Eye (tissue), 1 donor: ENCODE data around the gene ODAD4.

Experiments used
- DNase-seq: peaks from one replicate; pipeline ENCODE4 v3.0.0-alpha.2; 2015

The ODAD4 gene

GRCh38 chr17:41942626-41943373 is 12.4 kb downstream of the ODAD4 start:
- no peak for DNase-seq

GRCh38 chr17:41943492-41943891 is 13.1 kb downstream of the ODAD4 start:
- no peak for DNase-seq

GRCh38 chr17:41944943-41945342 is 14.5 kb downstream of the ODAD4 start:
- no peak for DNase-seq

- no peak for DNase-seq
Measured at GRCh38 chr17:41948762-41949460, 18.5 kb downstream of the ODAD4 start.

- no peak for DNase-seq
Measured at GRCh38 chr17:41956522-41956921, 26.1 kb downstream of the ODAD4 start.

- no peak for DNase-seq
Measured at GRCh38 chr17:41957031-41957868, 26.8 kb downstream of the ODAD4 start.

- DNase-seq, result no peak
Measured at GRCh38 chr17:41957869-41958439, 27.5 kb downstream of the ODAD4 start.

GRCh38 chr17:41959030-41959335 is 28.6 kb downstream of the ODAD4 start:
- DNase-seq, result no peak

GRCh38 chr17:41959336-41960095 is 29.1 kb downstream of the ODAD4 start:
- peak; percentile 58 for DNase-seq

- DNase-seq, result no peak
Measured at GRCh38 chr17:41962111-41962510, 31.7 kb downstream of the ODAD4 start.

GRCh38 chr17:41962768-41963434 is 32.5 kb downstream of the ODAD4 start:
- DNase-seq, result peak; percentile 94

GRCh38 chr17:41965694-41966462 is 35.5 kb downstream of the ODAD4 start:
- DNase-seq, result peak; percentile 66

GRCh38 chr17:41966463-41967140 is 36.2 kb downstream of the ODAD4 start, which contains the start of gene CNP:
Gene CNP, plus strand, starts transcription at chr17:41966795. Its CDS starts 90 bp downstream, at chr17:41966885.
- peak; percentile 94 for DNase-seq

- DNase-seq, result no peak
Measured at GRCh38 chr17:41967141-41967920, 36.9 kb downstream of the ODAD4 start.

GRCh38 chr17:41967921-41968578 is 37.6 kb downstream of the ODAD4 start:
- DNase-seq, result no peak

GRCh38 chr17:41968676-41969075 is 38.3 kb downstream of the ODAD4 start:
- DNase-seq, result no peak

- DNase-seq, result no peak
Measured at GRCh38 chr17:41970901-41971331, 40.5 kb downstream of the ODAD4 start.

GRCh38 chr17:41971721-41972523 is 41.5 kb downstream of the ODAD4 start:
- DNase-seq, result no peak
